HG02870 (cell line): ENCODE measurements around the gene KLHDC9.
"Not testable (repeated sequence)": the region's sequence is repeated elsewhere in the genome, so short reads cannot be mapped to it uniquely, and the experiment has no call there.

Experiments used
- ATAC-seq: cut with Tn5 transposase; IDR thresholded peaks from one replicate; pipeline ENCODE4 v1.9.1; 2021; ENCODE audit warnings: mild to moderate bottlenecking, moderate library complexity; ENCODE audit not compliant: unreplicated experiment

Gene KLHDC9

GRCh38 chr1:161098210-161099068, at the start of gene KLHDC9:
Gene KLHDC9 (plus strand): TSS chr1:161098361. CDS start chr1:161098536, 175 bp downstream.
- peak; percentile 57 for ATAC-seq

- ATAC-seq = no peak
These were observed 49.0 kb upstream of the KLHDC9 start for GRCh38 chr1:161048949-161049722.

GRCh38 chr1:161051219-161051618, 46.9 kb upstream of the KLHDC9 start:
- ATAC-seq = no peak

GRCh38 chr1:161052899-161053298, 45.3 kb upstream of the KLHDC9 start:
- ATAC-seq = no peak

GRCh38 chr1:161054232-161054631, 43.9 kb upstream of the KLHDC9 start:
- no peak for ATAC-seq

GRCh38 chr1:161054805-161055204, 43.4 kb upstream of the KLHDC9 start:
- no peak for ATAC-seq

- ATAC-seq = no peak
These were observed 38.9 kb upstream of the KLHDC9 start for GRCh38 chr1:161059293-161059692.

GRCh38 chr1:161061419-161061818, 36.7 kb upstream of the KLHDC9 start:
- ATAC-seq = no peak

- ATAC-seq = not testable (repeated sequence)
These were observed 34.2 kb upstream of the KLHDC9 start for GRCh38 chr1:161063936-161064335.

- ATAC-seq = not testable (repeated sequence)
These were observed 32.5 kb upstream of the KLHDC9 start for GRCh38 chr1:161065681-161066080.

GRCh38 chr1:161066694-161067093, 31.5 kb upstream of the KLHDC9 start:
- no peak for ATAC-seq

GRCh38 chr1:161068306-161069234, 29.6 kb upstream of the KLHDC9 start:
- peak; percentile 56 for ATAC-seq

- ATAC-seq = no peak
These were observed 28.9 kb upstream of the KLHDC9 start for GRCh38 chr1:161069241-161069640.

GRCh38 chr1:161069731-161070270, 28.4 kb upstream of the KLHDC9 start, which contains the start of gene ARHGAP30:
Gene ARHGAP30 (minus strand): TSS chr1:161069891. CDS start chr1:161069624, 267 bp downstream.
- peak; percentile 84 for ATAC-seq

- ATAC-seq = no peak
These were observed 27.4 kb upstream of the KLHDC9 start for GRCh38 chr1:161070761-161071160.

- no peak for ATAC-seq
These were observed 26.2 kb upstream of the KLHDC9 start for GRCh38 chr1:161071886-161072371.

- ATAC-seq = no peak
These were observed 25.3 kb upstream of the KLHDC9 start for GRCh38 chr1:161072751-161073449.

GRCh38 chr1:161073474-161074121, 24.6 kb upstream of the KLHDC9 start:
- ATAC-seq = no peak
